ENCODE measurements around the gene THEMIS.

Gene THEMIS

GRCh38 chr6:127859956-127860355, 40.9 kb downstream of the THEMIS start:
- no peak for TF ChIP-seq POLR2A (IDR thresholded peaks at IDR 0.05; ENCODE audit: low read depth, low read length)
- FAIRE-seq (no peak), DNase-seq (ENCODE audit: insufficient read length, low spot score) (no peak)

- FAIRE-seq = no peak
- TF ChIP-seq POLR2A (IDR thresholded peaks at IDR 0.05; ENCODE audit: low read depth, low read length) = no peak
- DNase-seq (ENCODE audit: insufficient read length, low spot score) = no peak
Measured at GRCh38 chr6:127858727-127859391, 42.0 kb downstream of the THEMIS start.

GRCh38 chr6:127857051-127857637, 43.7 kb downstream of the THEMIS start:
- no peak for TF ChIP-seq POLR2A (IDR thresholded peaks at IDR 0.05; ENCODE audit: low read depth, low read length)
- no peak for FAIRE-seq
- DNase-seq (ENCODE audit: insufficient read length, low spot score) = no peak

- no peak for FAIRE-seq
- no peak for DNase-seq (ENCODE audit: insufficient read length, low spot score)
- TF ChIP-seq POLR2A (IDR thresholded peaks at IDR 0.05; ENCODE audit: low read depth, low read length) = no peak
Measured at GRCh38 chr6:127855542-127856159, 45.2 kb downstream of the THEMIS start.

- DNase-seq (ENCODE audit: insufficient read length, low spot score) = no peak
- TF ChIP-seq POLR2A (IDR thresholded peaks at IDR 0.05; ENCODE audit: low read depth, low read length) = no peak
- no peak for FAIRE-seq
Measured at GRCh38 chr6:127854009-127854408, 46.8 kb downstream of the THEMIS start.

GRCh38 chr6:127851197-127851596, 49.7 kb downstream of the THEMIS start:
- no peak for DNase-seq (ENCODE audit: insufficient read length, low spot score)
- no peak for TF ChIP-seq POLR2A (IDR thresholded peaks at IDR 0.05; ENCODE audit: low read depth, low read length)
- FAIRE-seq = no peak

GRCh38 chr6:127845242-127845641, 55.6 kb downstream of the THEMIS start:
- no peak for TF ChIP-seq POLR2A (IDR thresholded peaks at IDR 0.05; ENCODE audit: low read depth, low read length)
- DNase-seq (ENCODE audit: insufficient read length, low spot score) (no peak), FAIRE-seq (no peak)

- no peak for FAIRE-seq
- no peak for DNase-seq (ENCODE audit: insufficient read length, low spot score)
- no peak for TF ChIP-seq POLR2A (IDR thresholded peaks at IDR 0.05; ENCODE audit: low read depth, low read length)
Measured at GRCh38 chr6:127844529-127844928, 56.3 kb downstream of the THEMIS start.

- FAIRE-seq = no peak
- no peak for TF ChIP-seq POLR2A (IDR thresholded peaks at IDR 0.05; ENCODE audit: low read depth, low read length)
Measured at GRCh38 chr6:127843582-127843981, 57.3 kb downstream of the THEMIS start.

GRCh38 chr6:127842562-127842961, 58.3 kb downstream of the THEMIS start:
- TF ChIP-seq POLR2A (IDR thresholded peaks at IDR 0.05; ENCODE audit: low read depth, low read length) = no peak
- no peak for FAIRE-seq
- no peak for DNase-seq (ENCODE audit: insufficient read length, low spot score)

More at GRCh38 chr6:127843582-127843981, 57.3 kb downstream of the THEMIS start:
- DNase-seq (ENCODE audit: insufficient read length, low spot score) = no peak

- no peak for TF ChIP-seq POLR2A (IDR thresholded peaks at IDR 0.05; ENCODE audit: low read depth, low read length)
- FAIRE-seq (no peak), DNase-seq (ENCODE audit: insufficient read length, low spot score) (no peak)
Measured at GRCh38 chr6:127841811-127842210, 59.0 kb downstream of the THEMIS start.

GRCh38 chr6:127834136-127834535, 66.7 kb downstream of the THEMIS start:
- DNase-seq (ENCODE audit: insufficient read length, low spot score) = no peak
- no peak for FAIRE-seq
- TF ChIP-seq POLR2A (IDR thresholded peaks at IDR 0.05; ENCODE audit: low read depth, low read length) = no peak

GRCh38 chr6:127833336-127833735, 67.5 kb downstream of the THEMIS start:
- DNase-seq (ENCODE audit: insufficient read length, low spot score) = no peak
- no peak for TF ChIP-seq POLR2A (IDR thresholded peaks at IDR 0.05; ENCODE audit: low read depth, low read length)
- no peak for FAIRE-seq

GRCh38 chr6:127832381-127832780, 68.5 kb downstream of the THEMIS start:
- FAIRE-seq (no peak), DNase-seq (ENCODE audit: insufficient read length, low spot score) (no peak)
- no peak for TF ChIP-seq POLR2A (IDR thresholded peaks at IDR 0.05; ENCODE audit: low read depth, low read length)

- DNase-seq (ENCODE audit: insufficient read length, low spot score) (no peak), FAIRE-seq (no peak)
- TF ChIP-seq POLR2A (IDR thresholded peaks at IDR 0.05; ENCODE audit: low read depth, low read length) = no peak
Measured at GRCh38 chr6:127824061-127824460, 76.8 kb downstream of the THEMIS start.

Measured in H54 (cell line).